Lower leg skin (tissue), 3 donors: Measurements from ENCODE around the gene DEDD.

Source experiments
- POLR2A ChIP-seq, 2 donors: fragments of 450-650 bp; IDR thresholded peaks; one replicate each; pipeline ENCODE4 v1.6.1; 2016 to 2017; ENCODE audit warnings: antibody characterized with exemption in 2 of 2, mild to moderate bottlenecking in 1 of 2, moderate library complexity in 1 of 2
- TF ChIP-seq, protein P1 (sequence below), 3 donors: fragments of 450-650 bp; IDR thresholded peaks; one replicate each; pipeline ENCODE4 v1.5.1; 2016; ENCODE audit warnings: antibody characterized with exemption in 3 of 3, mild to moderate bottlenecking in 3 of 3, moderate library complexity in 2 of 3

DNA sequence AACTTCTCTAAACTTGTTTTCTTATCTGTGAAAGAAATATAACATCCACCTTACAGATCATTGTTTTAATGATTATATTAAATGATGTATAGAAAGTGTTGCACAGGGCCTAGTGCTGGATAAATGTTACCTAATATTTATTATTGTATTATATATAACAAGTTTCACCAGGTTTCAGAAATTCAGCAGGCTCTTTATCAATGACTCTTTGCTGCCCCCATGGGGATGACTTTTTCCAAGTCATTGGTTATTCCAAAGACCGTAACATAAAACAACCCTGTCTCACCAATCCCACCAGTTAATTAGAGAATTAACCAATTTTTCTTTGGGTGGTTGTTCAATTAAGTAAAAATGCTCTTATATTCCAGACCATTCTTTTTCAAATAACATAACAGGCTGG, 7.3 kb upstream of the DEDD start:
- TF ChIP-seq, protein P1, sequence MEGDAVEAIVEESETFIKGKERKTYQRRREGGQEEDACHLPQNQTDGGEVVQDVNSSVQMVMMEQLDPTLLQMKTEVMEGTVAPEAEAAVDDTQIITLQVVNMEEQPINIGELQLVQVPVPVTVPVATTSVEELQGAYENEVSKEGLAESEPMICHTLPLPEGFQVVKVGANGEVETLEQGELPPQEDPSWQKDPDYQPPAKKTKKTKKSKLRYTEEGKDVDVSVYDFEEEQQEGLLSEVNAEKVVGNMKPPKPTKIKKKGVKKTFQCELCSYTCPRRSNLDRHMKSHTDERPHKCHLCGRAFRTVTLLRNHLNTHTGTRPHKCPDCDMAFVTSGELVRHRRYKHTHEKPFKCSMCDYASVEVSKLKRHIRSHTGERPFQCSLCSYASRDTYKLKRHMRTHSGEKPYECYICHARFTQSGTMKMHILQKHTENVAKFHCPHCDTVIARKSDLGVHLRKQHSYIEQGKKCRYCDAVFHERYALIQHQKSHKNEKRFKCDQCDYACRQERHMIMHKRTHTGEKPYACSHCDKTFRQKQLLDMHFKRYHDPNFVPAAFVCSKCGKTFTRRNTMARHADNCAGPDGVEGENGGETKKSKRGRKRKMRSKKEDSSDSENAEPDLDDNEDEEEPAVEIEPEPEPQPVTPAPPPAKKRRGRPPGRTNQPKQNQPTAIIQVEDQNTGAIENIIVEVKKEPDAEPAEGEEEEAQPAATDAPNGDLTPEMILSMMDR (IDR thresholded peaks at IDR 0.05), result no peak
- no peak for TF ChIP-seq POLR2A (IDR thresholded peaks at IDR 0.05)
